HK-2 (cell line): ENCODE results near the gene PRSS50.

Experiments
- DNase-seq: peaks from one replicate; pipeline ENCODE4 v3.0.0-alpha.2; 2018; ENCODE audit not compliant: unreplicated experiment

Gene PRSS50

DNA sequence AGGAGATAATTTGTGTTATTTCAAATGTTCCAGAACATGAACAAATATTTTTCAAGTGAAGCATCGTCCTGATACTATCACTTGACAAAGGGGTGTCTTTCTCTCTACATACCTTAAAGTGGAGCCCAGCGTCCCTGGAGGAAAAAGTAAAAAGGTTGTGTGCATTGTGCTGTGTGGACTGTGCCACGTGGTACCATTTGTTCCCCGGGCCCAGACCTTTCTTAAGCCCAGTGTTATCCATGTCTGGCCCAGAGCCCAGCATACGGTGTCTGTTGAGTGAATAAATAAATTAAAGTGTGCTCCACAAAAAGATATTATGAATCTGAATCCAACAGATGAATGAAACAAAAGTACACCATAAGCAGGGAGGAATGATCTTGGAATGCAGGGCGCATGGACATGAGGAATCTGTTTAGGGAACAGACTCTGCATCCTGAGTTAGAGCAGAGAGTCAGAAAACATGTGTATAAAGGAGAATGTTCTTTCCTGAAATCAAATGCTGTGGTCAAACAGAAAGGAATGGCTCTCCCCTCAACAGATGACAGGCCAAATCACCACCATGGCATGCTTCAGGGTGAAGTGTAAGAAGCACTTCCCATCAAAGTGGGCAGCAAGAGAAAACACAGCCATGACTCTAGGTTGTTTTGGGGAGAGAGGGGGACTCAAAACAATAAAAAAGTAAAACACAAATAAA is 8.1 kb upstream of the PRSS50 start:
- DNase-seq = no peak

DNA sequence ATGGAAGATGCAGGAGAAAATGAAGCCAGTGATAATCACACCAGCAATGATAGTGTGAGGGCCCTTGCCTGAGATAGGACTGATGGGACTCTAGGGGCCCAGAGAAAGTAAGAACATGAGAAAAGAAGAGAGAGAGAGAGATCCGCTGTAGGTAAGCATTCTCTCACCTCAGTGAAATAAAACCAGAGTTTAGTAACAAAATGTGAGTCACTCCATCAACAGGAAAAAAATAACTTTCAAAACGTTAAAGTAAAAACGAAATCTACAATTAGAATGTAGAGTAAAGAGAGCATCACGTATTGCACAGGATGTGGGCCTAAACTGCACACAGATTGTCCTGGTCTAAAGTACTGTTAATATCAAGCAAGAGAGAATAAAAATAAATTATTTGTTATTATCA is 6.8 kb upstream of the PRSS50 start:
- DNase-seq = no peak

DNA sequence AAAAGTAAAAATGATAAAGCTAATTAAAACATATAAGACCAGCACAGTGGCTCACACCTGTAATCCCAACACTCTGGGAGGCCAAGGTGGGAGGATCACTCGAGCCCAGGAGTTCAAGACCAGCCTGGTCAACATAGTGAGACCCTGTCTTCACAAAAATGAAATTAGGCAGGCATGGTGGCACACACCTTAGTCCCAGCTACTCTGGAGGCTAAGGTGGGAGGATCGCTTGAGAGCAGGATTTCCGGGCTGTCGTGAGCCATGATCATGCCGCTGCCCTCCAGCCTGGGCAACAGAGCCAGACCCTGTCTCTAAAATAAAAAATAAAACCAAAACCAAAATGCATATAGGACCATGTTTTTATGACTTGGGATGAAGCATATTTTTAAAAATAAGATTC is 4.8 kb upstream of the PRSS50 start:
- DNase-seq = no peak

DNA sequence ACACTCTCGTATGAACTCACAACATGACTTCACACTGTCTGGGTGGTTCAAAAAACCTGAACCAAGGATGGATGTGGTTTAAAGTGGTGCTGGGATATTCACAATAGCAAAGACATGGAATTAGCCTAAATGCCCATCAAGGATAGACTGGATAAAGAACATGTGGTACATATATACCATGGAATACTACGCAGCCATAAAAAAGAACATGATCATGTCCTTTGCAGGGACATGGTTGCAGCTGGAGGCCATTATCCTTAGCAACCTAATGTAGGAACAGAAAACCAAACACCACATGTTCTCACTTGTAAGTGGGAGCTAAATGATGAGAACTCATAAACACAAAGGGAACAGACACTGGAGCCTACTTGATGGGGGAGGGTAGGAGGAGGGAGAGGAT is 3.3 kb upstream of the PRSS50 start:
- DNase-seq = no peak

DNA sequence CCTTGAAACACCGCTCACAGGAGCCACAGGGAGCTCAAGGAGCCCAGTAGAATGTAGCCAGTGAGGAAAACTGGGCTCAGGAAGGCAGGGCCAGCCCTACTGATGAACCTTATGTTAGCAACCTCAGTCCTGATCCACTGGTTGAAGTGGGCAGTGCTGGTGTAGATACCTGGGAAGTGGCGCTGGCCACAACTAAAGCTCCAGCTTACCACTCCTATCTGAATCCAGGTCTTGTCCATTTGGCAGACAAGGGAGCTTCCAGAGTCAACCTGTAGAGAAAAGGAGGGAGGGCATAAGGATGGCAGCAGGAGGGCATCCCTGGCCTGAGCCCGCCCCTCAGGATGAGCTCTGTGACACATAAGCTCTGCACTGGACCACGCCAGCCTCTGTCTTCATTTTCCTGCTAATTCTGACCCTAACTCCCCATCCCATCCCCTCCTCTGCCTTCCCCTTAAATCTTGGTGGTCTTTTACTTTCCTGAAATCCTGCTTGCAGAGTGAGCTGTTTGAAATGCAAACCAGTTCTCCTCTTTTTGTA is 2.1 kb upstream of the PRSS50 start:
- DNase-seq = no peak

DNA sequence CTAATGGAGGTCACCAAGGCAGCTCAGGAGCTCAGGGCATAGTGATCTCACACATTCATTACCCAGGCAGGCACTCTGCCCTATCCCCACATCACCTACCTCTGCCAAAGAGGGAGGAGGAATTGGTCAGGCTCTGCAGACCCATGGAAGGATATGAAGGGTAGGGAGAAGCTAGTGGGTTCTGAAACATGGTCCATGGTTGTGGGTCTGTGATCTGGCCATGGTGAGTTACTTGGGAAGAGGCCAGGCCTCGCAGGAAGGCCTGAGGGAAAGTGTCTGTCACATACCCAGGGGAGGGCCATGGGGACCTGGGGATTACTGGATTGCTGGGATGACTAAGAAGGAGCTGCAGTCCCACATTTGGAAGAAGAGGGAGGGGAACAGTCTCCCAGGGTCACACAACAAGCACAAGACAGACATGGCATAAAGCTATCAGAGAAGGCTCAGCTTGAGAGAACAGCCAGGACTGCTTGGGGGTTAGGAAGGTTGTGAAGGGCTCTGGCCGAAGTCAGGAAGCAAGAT is 1.4 kb upstream of the PRSS50 start:
- DNase-seq = no peak

DNA sequence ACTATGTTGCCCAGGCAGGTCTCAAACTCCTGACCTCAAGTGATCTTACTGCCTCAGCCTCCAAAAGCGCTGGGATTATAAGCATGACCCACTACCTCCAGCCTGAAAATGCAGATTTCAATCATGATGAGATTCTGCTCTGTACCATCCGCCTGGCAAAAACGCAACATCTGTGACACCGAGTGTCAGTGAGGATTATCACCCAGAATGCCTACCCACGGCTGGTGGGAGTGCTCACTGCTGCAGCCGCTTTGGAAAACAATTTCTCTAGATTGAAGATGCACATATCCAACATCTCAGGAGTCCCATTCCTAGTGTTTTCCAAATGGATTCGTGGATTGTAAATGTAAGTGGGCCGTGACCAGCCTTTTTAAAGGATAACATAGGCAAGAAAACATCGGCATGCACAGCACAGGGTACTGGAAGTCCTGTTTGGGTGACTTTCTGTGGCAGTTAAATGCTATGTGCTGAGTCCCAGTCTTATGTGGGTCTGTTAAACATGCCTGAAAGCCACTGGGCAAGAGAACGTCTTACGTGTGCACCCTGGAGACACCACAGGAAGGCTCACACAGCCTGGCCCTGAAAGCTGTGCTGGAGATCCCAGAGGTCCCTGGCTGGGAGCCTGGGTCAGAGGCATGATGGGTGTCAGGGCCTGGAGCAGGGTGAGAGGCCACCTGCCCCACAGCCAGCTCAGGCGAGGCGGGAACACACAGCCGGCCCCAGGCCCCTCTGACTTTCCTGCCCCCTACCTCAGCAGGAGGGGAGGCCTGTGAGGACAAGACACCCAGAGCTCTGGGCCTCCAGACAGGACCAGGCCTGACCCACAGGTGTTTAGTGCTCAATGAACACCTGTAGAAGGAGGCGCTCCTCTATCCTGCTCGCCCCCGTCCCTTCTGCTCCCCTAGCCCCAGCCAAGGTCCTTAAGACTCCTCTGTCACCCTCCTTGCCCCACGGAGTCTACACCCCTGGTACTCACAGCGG is 918 bp downstream of the PRSS50 start:
- DNase-seq = no peak

DNA sequence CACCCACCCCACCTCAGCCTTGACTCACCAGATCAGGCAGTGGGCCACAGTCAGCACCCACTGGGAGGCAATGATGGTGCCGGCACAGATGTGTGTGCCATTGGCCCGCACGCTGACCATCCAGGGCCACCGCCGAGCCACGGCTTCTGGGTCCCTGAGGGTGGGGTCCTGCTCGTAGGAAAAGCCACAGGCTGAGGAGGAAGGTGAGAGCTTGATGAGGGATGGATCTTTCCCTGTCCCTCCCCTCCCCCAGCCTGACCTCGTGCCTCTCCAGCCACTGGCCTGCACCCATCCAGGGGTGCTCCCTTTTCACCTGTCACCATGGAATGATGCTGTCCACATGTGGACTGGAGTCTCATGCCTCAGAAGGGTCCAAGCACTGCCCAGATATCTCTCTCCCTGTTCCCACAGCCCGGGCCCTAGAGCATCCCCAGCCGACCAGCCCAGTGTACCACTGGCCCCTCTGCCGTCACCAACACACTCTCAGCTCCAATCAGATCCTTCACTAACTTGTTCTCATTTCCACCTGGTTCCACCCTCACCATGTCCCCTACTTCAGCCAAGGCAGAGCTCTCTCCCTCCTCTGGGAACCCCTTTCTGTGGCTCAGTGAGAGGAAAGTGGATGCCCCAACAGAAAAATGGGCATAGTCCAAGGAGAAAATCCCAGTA is 2.0 kb downstream of the PRSS50 start:
- DNase-seq = no peak

DNA sequence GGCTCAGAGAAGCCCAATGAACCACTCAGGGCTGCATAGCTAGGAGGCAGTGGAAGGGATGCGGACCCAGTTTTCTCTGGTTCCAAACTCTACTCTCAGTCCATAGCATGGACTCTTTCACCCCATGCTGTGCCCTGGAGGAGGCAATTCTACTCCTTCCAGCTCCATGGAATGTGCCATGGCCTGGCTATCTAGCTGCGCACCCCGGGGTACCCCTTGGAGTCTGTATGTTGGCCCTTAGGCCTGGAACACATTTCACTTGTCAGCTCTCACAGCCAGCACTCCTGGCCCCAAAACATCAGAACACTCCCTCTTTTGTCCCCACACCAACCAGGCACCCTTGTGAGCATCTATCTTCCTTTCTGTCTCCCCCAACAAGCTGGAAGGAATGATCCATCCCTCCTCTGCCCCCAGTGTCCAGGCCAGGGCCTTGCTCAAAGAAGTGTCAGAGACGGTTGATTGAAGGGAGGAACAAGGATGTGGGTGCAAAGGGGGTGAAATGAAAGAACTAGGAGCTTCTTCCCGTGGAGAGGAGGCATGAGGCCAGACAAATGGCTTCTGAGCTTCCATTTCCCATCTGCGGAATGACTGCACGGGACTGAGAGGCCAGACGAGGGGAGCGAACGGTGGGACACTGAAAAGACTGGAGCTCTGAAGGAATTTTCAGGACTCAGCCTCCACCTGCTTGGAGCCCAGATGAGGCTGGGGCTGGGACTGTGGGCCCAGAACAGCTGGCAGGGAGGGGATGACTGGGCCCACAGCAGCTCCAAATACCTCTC is 2.8 kb downstream of the PRSS50 start:
- no peak for DNase-seq

DNA sequence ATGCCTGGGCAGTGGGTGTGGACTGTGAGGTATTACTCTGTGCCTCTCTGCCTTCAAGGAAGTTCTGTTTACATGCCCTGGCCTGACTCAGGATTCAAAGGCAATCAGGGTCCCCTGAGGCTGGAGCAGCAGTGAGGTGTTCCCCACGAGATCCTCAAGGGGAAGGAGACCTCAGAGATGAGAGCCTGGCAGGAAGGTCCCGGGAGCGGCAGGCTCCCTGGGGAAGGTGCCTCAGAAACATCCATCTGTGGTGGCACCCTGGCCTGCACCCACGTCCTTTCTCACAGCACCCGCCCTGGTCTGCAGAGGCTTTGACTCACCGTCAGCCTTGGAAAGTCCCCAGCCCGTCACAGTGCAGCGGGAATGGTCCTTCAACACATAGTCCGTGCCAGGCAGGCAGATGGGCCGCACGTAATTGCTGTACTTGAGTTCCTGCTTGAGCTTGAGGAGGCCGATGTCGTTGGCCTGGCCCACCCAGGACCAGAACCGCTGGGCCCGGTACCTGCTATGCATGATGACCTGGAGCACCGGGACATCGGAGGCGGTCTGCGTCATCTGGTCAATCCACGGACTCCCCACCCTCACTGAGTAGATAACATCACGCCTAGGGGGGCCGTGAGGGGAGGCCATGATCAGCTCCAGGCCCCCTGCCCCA is 3.6 kb downstream of the PRSS50 start:
- DNase-seq = peak; percentile 44

DNA sequence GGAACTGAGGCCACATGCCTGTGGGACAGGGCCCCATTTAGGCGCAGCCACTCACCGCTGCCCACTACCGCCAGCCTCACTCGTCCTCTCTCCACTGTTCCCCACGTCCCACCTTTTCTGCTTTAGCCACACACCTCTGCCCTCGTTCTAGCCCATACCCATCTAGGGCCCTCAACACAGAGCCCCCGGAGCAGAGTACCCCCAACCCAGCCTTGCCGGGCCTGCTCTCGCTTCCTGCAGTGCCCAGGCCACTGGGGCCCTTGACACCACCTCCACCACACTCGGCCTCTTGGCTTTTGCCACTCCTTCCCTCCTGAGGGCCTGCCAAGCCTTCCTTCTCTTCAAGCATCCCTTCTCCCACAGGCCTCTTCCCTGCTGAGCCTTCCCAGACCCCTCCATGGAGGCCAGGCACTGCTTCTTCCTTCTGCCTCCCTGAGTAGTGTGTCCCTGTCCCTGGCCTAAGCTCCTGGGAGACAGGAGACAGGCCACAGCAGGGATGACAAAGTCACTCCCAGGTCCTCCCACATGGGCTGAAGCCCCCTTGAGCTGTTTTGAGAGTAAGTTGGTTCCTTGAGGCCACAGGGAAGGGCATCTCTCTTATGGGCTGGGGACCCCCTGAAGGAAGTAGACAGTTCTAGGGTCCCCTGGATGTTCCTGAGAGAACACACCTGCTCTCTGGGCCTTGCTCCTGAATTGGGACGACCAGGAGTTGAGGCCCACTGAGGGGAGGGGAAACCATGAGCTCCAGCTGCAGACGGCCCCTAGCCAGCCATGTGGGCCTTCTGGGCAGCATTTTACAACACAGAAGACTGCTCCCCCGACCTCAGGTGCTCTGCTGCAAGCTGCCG is 4.4 kb downstream of the PRSS50 start:
- no peak for DNase-seq

DNA sequence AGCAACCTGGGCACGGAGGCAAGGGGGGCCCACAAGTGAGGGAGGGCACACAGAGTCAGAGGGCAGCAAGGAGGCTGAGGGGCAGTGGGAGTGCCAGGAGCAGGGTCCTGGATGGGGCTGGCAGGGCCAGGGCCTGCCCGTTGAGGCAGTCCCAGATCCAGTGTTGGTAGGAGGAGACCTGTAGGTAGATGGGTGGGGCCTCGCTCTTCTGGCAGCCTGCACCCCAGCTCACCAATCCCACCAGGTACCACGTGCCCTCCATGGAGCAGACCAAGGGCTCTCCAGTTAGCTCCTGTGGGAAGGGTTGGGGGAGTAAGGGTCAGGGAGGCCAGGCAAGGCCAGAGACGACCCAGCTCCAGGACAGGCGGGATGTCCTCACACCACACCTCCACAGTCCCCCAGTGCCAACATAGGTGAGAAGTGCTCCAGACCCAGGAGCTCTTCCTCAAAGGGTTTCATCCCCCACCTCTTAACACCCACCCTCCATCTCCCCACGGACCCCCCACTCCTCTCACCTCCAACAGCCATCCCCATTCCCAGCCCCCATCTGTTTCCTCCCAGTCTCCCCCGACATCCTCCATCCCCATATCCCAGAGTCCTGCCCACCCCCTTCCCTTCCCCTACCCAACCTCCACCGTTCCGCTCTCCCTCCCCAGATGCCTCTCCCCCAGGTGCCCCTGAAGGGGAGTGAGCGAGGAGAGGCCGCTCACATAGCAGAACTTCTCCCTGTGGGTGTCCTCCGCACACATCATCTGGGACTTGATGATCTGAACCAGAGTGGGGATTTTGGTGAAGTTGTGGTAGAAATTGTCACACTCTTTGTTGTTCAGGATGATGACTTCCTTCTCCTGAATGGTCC is 5.2 kb downstream of the PRSS50 start:
- no peak for DNase-seq

DNA sequence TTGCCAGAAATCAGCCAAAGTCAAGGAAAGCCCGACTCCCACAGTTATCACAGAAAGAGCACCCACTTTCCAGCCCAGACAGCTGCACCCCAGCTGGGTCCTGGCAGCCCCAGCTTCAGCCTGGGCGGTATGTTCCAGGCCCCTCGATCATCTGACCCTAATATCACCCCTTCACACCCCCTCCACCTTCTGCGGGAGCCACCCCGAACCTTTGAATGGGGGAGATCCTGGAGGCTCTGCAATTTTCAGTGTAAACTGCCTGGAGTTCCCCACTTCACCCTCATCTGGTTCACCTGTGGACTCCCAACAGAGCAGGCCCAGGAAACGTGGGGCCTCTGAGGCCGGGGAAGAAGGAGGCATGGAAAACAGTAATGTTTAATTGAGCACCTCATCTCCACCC is 5.9 kb downstream of the PRSS50 start:
- DNase-seq = no peak

DNA sequence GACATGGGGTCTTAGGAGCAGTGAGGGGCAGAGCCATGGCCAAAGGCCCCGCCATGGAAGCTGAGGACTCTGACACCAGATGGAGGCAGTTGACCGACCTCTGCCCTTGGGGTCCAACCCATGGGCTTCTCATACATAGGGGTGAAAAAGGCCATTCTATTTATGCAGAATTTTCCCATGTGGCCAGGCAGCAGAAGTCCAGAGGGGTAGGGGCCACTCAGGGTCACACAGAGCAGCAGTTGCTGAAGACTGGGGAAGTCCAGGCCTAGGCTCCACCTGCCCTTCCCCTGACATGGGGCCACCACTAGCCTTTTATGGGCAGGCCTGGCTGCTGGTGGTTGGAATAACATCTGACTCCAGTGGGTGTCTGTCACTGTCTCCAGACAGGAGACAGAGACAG is 6.4 kb downstream of the PRSS50 start:
- no peak for DNase-seq

DNA sequence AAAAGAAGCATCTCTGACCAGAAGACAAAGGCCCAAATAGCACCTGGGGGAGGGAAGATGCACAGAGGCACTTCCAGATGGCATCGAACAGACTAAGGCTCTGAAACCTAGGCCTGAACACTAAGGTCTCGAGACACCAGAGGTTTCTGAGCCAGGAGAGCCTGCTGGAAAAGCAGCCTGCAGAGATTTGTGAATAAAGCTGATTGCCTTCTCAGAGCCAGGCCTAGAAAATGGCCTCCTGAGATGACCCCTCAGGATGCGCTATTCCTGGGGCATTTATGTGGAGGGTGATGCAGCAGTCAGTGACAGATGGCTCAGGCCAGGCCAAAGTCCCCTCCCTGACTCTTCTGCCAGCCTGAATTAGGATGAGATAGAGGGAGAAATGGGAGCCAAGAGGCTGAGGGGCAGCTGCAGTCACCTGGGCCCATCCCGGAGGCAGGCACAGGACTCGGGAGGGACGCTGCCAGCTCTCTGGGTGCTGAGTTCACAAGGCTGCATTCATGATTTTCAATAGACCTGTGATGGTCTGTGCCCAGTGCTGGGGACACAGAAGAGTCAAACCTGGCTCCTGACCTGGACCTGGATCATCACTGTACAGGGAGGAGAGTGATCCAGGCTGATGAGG is 6.9 kb downstream of the PRSS50 start:
- DNase-seq = no peak

DNA sequence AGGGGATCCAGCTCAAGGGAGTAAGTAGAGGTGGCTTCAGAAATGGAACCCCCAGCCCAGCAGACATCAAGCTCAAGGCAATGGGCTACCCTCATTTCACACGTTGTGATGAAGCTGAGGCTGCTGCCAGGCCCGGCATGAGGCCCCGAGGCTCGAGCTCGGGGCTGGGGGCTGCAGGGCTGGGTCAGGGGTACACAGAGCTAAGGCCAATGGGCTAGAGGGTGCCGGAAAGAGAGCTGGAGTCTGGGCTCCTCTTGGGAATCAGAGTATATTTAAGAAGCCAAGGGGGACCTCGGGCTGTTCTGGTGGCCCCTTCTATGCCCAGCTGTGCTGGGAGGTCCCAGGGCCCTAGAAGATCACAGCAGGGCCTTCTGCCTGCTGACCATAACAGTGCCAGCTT is 7.4 kb downstream of the PRSS50 start:
- no peak for DNase-seq

DNA sequence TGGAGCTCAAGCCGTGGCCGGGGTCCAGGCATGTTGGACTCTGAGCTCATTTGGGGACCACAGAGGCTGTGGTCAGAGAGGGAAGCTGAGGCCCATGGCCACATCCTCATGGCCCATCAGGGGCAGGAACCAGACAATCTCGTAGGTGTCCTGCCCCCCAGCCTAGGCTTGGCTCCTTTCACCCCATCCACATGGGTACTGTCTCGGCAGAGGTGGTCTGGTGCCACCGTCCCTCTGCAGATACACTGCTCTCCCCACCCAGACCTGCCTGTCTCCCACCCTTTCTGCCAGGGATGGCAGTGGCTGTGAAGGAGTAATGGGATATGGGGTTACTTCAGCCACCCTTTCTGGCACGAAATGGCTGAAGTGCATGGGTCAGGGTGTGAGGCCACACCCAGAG is 7.9 kb downstream of the PRSS50 start:
- DNase-seq = no peak

DNA sequence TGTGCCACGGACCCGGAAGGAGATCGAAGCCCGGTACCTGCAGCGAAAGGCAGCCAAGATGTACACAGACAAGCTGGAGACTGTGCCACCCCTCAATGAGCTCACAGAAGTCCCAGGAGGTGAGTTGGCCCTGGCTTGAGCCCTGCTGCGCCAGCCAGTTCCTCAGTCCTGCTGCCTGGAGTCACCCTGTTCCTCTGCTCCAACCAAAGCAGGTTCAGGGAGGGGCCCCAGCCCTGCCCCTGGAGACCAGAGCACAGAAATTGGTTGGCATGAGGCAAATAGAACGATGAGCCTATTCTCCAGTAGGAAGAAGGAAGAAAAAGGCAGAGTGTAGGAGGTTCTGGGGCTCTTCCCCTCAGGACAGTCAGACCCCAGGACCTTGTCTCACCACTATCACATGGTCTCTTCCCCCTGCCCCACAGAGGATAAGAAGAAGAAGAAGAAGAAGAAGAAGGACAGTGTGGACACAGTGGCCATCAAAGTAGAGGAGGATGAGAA is 8.5 kb downstream of the PRSS50 start:
- DNase-seq = no peak
